Thyroid gland (tissue), 4 donors: ENCODE measurements around the gene CCDC154. TPM values are rescaled to one million over a fixed set of nuclear protein-coding genes. Genes with fewer than 3 reads are reported as not detected.

Experiments
- DNase-seq, 2 donors: peaks; one replicate each; pipeline ENCODE4 v3.0.0-alpha.2; 2019
- H3K27ac ChIP-seq, 3 donors: fragments of 200-600 bp; sonication (generic); 1 replicate in 2 of 3; 2 replicates in 1 of 3; pipeline ENCODE4 v1.5.1; 2016 to 2019; ENCODE audit warnings: mild to moderate bottlenecking in 1 of 3, moderate library complexity in 1 of 3
- H3K27me3 ChIP-seq: fragments of 200-600 bp; sonication (generic); one replicate; pipeline ENCODE4 v1.5.1; 2019
- H3K36me3 ChIP-seq, 2 donors: fragments of 200-600 bp; sonication (generic); one replicate each; pipeline ENCODE4 v1.5.1; 2016 to 2019
- H3K4me1 ChIP-seq, 2 donors: fragments of 200-600 bp; sonication (generic); one replicate each; pipeline ENCODE4 v1.5.1; 2017 to 2019
- H3K4me3 ChIP-seq, 3 donors: fragments of 200-600 bp; sonication (generic); replicated peaks in 1 of 3; 1 replicate in 2 of 3; 2 replicates in 1 of 3; pipeline ENCODE4 v1.5.1; 2016; ENCODE audit warnings: mild to moderate bottlenecking in 1 of 3
- H3K9me3 ChIP-seq: fragments of 200-600 bp; sonication (generic); one replicate; pipeline ENCODE4 v1.5.1; 2017
- POLR2A ChIP-seq, 2 donors: fragments of 450-650 bp; IDR thresholded peaks; one replicate each; pipeline ENCODE4 v1.6.1; 2017; ENCODE audit warnings: antibody characterized with exemption in 2 of 2, mild to moderate bottlenecking in 2 of 2, moderate library complexity in 1 of 2
- WGBS, 2 donors: methylation state at CpG; one replicate each; pipeline ENCODE4 v1.1.5; 2017; 5-methylcytosine and 5-hydroxymethylcytosine counted together
- intact Hi-C: fragments of 100-400 bp; cut with DNase I; formaldehyde crosslinking; loops from one replicate; pipeline ENCODE4 v1.15.1; 2023
- total RNA-seq, 4 donors: library from RNA; depleted of rRNA; stranded (reverse); fragments of >200 nt; gene quantifications; one replicate each; pipeline ENCODE4 v1.2.3, GENCODE V29; 2016
- TF ChIP-seq, protein P1 (sequence below), 6 experiments: fragments of 200-600 bp in 3 of 6; fragments of 450-650 bp in 3 of 6; sonication (generic) in 3 of 6; IDR thresholded peaks; one replicate each; pipeline ENCODE4 v1.5.1; 2016 to 2019; ENCODE audit warnings: antibody characterized with exemption in 6 of 6, mild to moderate bottlenecking in 2 of 6, inconsistent platforms in 1 of 6, moderate library complexity in 1 of 6

CCDC154 gene, protein sequence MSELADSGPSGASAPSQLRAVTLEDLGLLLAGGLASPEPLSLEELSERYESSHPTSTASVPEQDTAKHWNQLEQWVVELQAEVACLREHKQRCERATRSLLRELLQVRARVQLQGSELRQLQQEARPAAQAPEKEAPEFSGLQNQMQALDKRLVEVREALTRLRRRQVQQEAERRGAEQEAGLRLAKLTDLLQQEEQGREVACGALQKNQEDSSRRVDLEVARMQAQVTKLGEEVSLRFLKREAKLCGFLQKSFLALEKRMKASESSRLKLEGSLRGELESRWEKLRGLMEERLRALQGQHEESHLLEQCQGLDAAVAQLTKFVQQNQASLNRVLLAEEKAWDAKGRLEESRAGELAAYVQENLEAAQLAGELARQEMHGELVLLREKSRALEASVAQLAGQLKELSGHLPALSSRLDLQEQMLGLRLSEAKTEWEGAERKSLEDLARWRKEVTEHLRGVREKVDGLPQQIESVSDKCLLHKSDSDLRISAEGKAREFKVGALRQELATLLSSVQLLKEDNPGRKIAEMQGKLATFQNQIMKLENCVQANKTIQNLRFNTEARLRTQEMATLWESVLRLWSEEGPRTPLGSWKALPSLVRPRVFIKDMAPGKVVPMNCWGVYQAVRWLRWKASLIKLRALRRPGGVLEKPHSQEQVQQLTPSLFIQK
- 1 to 10 TPM in 2 of 4 donors, under 1 TPM in 2; 0.27 to 1.6 (median 0.99) TPM for total RNA-seq

DNA sequence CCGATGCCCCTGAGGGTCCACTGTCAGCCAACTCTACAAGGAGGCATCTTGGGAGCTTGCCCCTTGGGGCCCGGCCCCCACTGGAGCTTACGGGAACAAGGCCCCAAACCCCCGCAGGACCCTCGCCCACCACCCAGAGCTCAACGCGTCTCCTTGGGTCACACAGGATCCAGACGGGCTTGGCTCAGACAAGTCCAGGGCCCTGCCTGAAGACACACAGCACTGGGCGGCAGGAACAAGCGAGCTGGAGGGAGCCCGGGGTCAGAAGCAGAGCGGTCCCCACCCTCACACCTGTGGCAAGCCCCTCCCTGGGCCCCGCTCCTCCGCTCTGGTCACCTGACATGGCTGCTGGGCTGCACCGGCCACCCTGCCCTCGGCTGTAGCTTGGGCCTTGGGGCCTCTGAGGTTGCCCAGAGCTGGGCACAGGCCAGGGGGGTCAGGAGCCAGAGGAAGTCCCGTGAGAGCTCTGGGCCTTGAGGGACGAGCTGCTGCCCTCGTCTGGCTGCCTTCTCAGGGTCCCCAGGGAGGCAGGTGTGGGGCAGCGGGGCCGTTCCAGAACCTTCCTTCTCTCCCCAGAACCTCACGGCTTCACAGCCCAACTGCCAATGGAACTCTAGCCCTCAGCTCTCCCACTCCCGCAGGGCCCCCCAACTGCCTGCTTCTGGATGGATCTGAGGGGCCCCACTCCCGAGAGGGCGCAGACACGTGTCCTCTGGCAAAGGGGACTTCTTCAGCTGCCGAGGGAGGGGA lies at the start of gene CCDC154:
TSS of gene CCDC154 (minus strand) at position 577 of the 750 bp plus-strand sequence. CDS start at position 343, 234 bp downstream.
- no peak for DNase-seq
- 87 to 89% methylated on average over 10 to 11 of the region's 27 CpGs for WGBS, 2 donors

DNA sequence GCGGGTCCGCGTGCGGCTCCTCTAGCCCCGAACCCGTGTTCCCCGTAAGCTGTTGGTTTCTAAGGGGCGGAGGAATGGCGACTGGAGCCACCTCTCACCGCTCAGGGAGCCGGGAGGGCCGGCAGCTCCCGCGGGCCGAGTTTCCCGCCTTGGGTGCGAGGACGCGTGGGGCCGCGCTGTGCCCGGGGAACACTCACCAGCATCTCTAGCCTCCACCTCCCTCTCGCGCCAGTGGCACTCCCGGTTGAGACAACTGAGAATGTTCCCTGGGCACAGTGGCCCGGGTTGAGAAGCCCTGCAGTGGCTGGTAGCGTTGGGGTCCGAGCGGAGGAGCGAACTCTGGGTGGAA lies 49.4 kb upstream of the CCDC154 start:
- peaks cover 10 to 20% of the 10 kb centered on the region in 2 donors for H3K4me1 ChIP-seq
- 0 to 14% methylated on average over 4 of the region's 30 CpGs for WGBS, 2 donors
- no peak for TF ChIP-seq POLR2A (IDR thresholded peaks at IDR 0.05)
- TF ChIP-seq, protein P1, sequence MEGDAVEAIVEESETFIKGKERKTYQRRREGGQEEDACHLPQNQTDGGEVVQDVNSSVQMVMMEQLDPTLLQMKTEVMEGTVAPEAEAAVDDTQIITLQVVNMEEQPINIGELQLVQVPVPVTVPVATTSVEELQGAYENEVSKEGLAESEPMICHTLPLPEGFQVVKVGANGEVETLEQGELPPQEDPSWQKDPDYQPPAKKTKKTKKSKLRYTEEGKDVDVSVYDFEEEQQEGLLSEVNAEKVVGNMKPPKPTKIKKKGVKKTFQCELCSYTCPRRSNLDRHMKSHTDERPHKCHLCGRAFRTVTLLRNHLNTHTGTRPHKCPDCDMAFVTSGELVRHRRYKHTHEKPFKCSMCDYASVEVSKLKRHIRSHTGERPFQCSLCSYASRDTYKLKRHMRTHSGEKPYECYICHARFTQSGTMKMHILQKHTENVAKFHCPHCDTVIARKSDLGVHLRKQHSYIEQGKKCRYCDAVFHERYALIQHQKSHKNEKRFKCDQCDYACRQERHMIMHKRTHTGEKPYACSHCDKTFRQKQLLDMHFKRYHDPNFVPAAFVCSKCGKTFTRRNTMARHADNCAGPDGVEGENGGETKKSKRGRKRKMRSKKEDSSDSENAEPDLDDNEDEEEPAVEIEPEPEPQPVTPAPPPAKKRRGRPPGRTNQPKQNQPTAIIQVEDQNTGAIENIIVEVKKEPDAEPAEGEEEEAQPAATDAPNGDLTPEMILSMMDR (IDR thresholded peaks at IDR 0.05), result no peak
- H3K27ac ChIP-seq, result peak overlapping the region; percentile 78 to 81 (median 81)
- peak overlapping the region; percentile 48 to 74 (median 64) for H3K4me3 ChIP-seq
- intact Hi-C loops, result loop anchor here (5.0 kb wide), 1 partner anchor 109 kb away; no protein-coding TSS in a partner anchor
- H3K27me3 ChIP-seq, result no peaks in the 10 kb centered on the region
- no peak for DNase-seq
- no peaks in the 10 kb centered on the region for H3K9me3 ChIP-seq
- H3K36me3 ChIP-seq, result peaks cover 5 to 17% of the 10 kb centered on the region in 2 donors

More for the DNA sequence above, at the start of gene CCDC154:
- H3K36me3 ChIP-seq, result peaks cover 24% of the 10 kb centered on the region in 2 donors
- H3K4me3 ChIP-seq, result no peak within 1 kb of the TSS
- H3K4me1 ChIP-seq, result no peaks in the 10 kb centered on the region
- no peaks in the 10 kb centered on the region for H3K9me3 ChIP-seq
- H3K27ac ChIP-seq, result no peak within 1 kb of the TSS
- TF ChIP-seq POLR2A (IDR thresholded peaks at IDR 0.05), result no peak
- TF ChIP-seq, protein P1 (IDR thresholded peaks at IDR 0.05), result no peak
- H3K27me3 ChIP-seq, result no peaks in the 10 kb centered on the region
- intact Hi-C loops, result no loop called here

DNA sequence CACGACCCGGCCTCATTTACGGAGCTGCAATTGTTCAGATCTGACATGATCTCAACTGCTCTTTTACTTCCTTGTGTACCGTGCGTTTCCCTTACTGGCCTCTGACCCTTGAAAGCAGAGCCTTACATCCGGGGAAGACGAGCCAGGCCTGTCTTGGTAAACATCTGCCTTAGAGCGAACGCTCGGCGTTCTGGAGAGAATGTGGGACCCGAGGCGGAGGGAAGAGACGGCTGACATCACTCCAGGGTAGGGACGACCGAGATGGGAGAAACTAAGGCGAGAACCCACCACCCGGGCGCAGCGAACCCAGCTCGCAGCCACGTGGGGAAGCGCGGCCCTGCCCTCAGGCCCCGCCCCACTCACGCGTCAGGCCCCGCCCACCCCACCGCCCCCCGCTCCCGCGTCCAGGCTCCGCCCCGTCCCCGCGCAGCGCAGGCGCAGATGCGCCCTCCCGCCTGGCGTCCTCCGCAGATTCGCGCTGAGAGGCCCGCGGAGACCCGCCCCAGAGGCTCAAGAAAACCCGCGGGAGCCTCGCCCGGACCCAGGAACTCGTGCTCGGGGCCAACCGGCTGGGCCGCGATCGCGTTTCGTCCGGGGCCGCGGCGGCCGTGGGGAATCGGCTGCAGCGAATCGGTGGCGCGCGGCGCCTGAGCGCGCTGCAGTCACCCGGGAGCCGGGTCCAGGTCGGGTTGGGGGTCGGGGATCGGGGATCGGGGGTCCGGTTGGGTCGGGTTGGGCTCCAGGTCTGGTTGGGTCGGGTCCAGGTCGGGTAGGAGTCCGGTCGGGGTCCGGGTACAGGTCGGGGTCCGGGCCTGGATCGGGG lies 48.8 kb upstream of the CCDC154 start, which contains the start of gene TELO2:
TSS of gene TELO2 (plus strand) at position 438 of the 823 bp plus-strand sequence. CDS start 922 bp downstream, outside the sequence.
- Histone ChIP-seq H3K27me3 (no peaks in the 10 kb centered on the region), H3K9me3 (no peaks in the 10 kb centered on the region), H3K36me3 (peaks cover 5 to 17% of the 10 kb centered on the region in 2 donors), H3K4me3 (peak within 1 kb of the TSS; percentile 48 to 74 (median 64)), H3K4me1 (peaks cover 10 to 20% of the 10 kb centered on the region in 2 donors), H3K27ac (peak within 1 kb of the TSS; percentile 78 to 81 (median 81))
- peak; percentile 65 to 71 for DNase-seq
- intact Hi-C loops, result loop anchor here (5.0 kb wide), 1 partner anchor 109 kb away; no protein-coding TSS in a partner anchor
- WGBS, 2 donors, result 5 to 7% methylated on average over 9 to 13 of the region's 89 CpGs
- peak in 1 of 2 donors; percentile 37 for TF ChIP-seq POLR2A (IDR thresholded peaks at IDR 0.05)
- TF ChIP-seq, protein P1 (IDR thresholded peaks at IDR 0.05), result no peak

DNA sequence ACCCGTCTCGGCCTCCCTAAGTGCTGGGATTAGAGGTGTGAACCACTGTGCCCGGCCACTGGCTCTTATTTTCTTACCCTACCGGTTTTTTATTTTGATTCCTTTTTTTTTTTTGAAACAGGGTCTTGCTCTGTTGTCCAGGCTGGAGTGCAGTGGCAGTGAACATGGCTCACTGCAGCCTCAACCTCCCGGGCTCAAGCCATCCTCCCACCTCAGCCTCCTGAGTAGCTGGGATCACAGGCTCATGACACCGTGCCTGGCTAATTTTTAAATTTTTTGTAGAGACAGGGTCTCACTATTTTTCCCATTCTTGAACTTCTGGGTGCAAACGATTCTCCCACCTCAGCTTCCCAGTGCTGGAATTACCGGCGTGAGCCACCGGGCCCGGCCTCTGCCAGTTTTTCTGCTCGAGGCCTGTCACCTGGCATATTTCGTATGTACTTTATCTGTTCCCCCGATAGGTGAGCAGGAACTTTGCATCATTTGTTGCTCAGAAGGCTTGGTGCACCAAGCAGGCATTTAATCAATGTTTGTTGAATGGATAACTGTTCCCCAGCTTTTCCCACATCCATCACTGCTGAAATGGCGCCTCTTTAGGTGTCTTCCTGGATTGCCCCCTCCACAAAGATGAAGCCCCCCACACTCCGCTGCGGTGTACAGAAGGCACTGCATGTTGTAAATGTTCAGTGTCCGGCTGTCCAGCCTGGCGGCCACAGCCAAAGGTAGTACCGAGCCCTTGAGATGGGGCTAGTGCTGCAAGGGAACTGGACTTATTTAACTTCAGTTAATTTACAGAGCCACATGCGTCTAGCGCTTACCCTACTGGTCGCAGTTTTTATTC lies 47.9 kb upstream of the CCDC154 start:
- H3K4me3 ChIP-seq, result peak overlapping the region in 1 of 3 donors; percentile 74
- intact Hi-C loops, result loop anchor here (5.0 kb wide), 1 partner anchor 110 kb away; no protein-coding TSS in a partner anchor
- no peak for TF ChIP-seq POLR2A (IDR thresholded peaks at IDR 0.05)
- TF ChIP-seq, protein P1 (IDR thresholded peaks at IDR 0.05), result no peak
- no peak for DNase-seq
- H3K9me3 ChIP-seq, result no peaks in the 10 kb centered on the region
- no peaks in the 10 kb centered on the region for H3K27me3 ChIP-seq
- H3K27ac ChIP-seq, result peak overlapping the region in 1 of 3 donors; percentile 78
- WGBS, 2 donors, result 84 to 86% methylated on average over 23 of the region's 23 CpGs
- peaks cover 5 to 13% of the 10 kb centered on the region in 2 donors for H3K36me3 ChIP-seq
- peaks cover 10 to 20% of the 10 kb centered on the region in 2 donors for H3K4me1 ChIP-seq
